ENCODE results near the gene RRP12.

DNA sequence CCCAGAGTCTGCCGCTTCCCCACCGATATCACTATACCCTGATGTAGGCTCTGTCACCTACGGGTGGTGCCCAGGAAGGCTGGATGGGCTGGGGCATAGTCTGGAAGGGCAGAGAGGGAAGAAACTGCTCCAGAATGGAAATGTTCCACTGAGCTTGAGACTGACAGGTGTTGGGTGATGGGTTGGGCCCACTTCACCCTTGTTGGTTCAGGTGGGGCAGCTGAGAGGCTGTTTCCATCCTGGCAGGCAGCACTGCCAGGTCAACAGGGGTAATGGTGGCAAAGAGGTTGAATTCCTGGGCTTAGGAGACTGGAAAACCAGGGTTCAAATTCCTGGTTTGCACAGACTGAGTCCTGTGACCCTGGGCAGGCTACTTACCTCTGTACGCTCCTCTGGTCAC lies 38.1 kb downstream of the RRP12 start:
- TF ChIP-seq CTCF (IDR thresholded peaks at IDR 0.05; ENCODE audit: low read length), result no peak
- no peak for TF ChIP-seq EZH2 (IDR thresholded peaks at IDR 0.05; ENCODE audit: borderline replicate concordance, low read length)

All from OCI-LY1 (cell line).